Measurements from ENCODE around the gene FIGNL2. TPM values are rescaled to one million over a fixed set of nuclear protein-coding genes. Genes with fewer than 3 reads are reported as not detected.

The FIGNL2 gene
- total and polyA plus RNA-seq, 2 of the 13 experiments (the other 11 are each of a cell fraction or from before 2014, with no cell fraction given), result 0.82 to 1.00 TPM

DNA sequence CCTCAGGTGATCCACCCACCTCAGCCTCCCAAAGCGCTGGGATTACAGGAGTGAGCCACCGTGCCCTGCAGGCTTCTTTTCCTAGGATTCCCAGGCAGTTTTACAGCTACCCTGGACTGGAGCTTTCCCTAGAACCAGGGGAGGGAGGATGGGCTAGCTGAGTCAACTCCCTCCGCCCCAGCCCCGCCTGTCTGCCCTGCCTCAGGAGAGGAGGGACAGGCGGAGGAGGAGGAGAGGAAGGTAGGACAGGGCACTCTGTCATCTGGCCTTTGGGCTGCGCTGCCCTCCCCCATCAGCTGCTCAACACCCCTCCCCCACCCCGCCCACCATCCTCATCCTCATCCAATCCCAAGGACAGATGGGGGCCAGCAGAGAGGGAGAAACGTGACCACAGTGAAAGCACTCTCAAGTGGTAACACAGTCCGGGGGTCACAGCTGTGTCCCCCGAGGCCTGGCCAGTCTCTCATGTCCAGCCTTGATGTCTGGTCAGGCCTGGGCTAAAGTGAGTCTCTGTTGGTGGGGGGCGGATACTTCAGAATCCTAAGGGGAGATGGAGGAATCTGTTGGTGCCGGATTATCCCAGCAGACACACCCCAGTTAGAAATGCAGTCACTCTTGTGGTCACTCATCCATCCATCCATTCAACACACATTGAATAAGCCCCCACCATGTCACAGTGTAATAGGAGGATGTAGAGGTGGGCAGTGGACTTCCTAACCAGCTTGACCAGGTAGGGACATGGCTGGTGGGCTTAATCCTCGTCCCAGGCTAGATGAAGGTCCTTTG lies 12.3 kb downstream of the FIGNL2 start:
- in situ Hi-C loops (cut with HindIII; ENCODE audit: extremely low pct_ligation_motif_present, low pct_unique_long_range_greater_than_20kb), result no loop called here
- Histone ChIP-seq H3K4me3 (replicated peaks in 1 of 3; ENCODE audit: insufficient read depth in 1 of 3, low read depth in 2 of 3, low read length in 3 of 3) (no peak overlapping the region), H3K4me1 (ENCODE audit: insufficient read depth, low read length) (no peaks in the 10 kb centered on the region), H2AFZ (ENCODE audit: low read length) (no peak overlapping the region), H3K9me3 (ENCODE audit: low read length) (no peaks in the 10 kb centered on the region), H3K27me3 (ENCODE audit: control insufficient read depth in 1 of 2, insufficient read depth in 2 of 2, low read length in 2 of 2) (no peaks in the 10 kb centered on the region; a peak in 1 of 5 replicates), H4K20me1 (ENCODE audit: insufficient read depth, low read length) (no peaks in the 10 kb centered on the region), H3K4me2 (ENCODE audit: low read depth, low read length) (no peak overlapping the region), H3K9ac (ENCODE audit: insufficient read depth, low read depth, low read length) (no peak overlapping the region), H3K36me3 (replicated peaks in 1 of 2; ENCODE audit: control insufficient read depth in 1 of 2, insufficient read depth in 2 of 2, low read length in 2 of 2) (no peaks in the 10 kb centered on the region), H3K27ac (ENCODE audit: extremely low read length, insufficient read depth, low read length) (no peak overlapping the region), H3K79me2 (ENCODE audit: insufficient read depth, low read length) (no peaks in the 10 kb centered on the region)
- DNase-seq (ENCODE audit: low spot score), result no peak
- FAIRE-seq, result no peak
- intact Hi-C loops (cut with micrococcal nuclease; ENCODE audit: unreplicated experiment), result no loop called here
- ChIA-PET CTCF (ENCODE audit: low intra/inter-chr PET ratio, low total read pairs) (no interaction called here), POLR2A (no interaction called here)
- BruUV-seq (replicated peaks), result no TSS peak
- TF ChIP-seq ZNF562 (CRISPR knock-in tag; IDR thresholded peaks at IDR 0.05; ENCODE audit: borderline replicate concordance), result no peak
- ATAC-seq, result no peak
- WGBS (ENCODE audit: low lambda C conversion rate), result 58% methylated on average over 5 of the region's 13 CpGs

DNA sequence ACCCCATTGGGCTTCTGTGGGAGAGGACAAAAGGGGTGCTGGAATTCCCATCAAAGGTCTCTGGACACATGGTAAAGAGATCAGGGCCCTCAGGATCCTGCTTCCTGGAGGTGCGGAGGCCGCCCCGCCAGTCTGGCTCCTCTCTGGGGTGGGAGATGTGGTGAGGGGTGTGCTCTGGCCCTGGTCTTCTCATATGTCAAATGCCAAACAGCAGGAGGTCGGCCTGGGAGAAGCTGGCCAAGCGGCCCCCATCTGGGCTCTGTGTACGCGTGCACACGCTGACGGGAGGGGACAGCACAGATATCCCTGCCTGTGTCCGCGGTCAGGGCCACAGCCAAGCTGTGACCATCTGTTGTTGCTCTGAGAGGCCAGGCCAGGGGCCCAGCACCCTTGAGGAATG lies 14.1 kb downstream of the FIGNL2 start:
- ChIA-PET POLR2A (no interaction called here), CTCF (ENCODE audit: low intra/inter-chr PET ratio, low total read pairs) (no interaction called here)
- Histone ChIP-seq H3K4me2 (ENCODE audit: low read depth, low read length) (no peak overlapping the region), H3K79me2 (ENCODE audit: insufficient read depth, low read length) (no peaks in the 10 kb centered on the region), H3K27me3 (ENCODE audit: control insufficient read depth in 1 of 2, insufficient read depth in 2 of 2, low read length in 2 of 2) (no peaks in the 10 kb centered on the region; a peak in 1 of 5 replicates), H3K4me1 (ENCODE audit: insufficient read depth, low read length) (no peaks in the 10 kb centered on the region), H4K20me1 (ENCODE audit: insufficient read depth, low read length) (no peaks in the 10 kb centered on the region), H3K36me3 (replicated peaks in 1 of 2; ENCODE audit: control insufficient read depth in 1 of 2, insufficient read depth in 2 of 2, low read length in 2 of 2) (no peaks in the 10 kb centered on the region), H3K27ac (ENCODE audit: extremely low read length, insufficient read depth, low read length) (no peak overlapping the region), H3K9ac (ENCODE audit: insufficient read depth, low read depth, low read length) (no peak overlapping the region), H2AFZ (ENCODE audit: low read length) (no peak overlapping the region), H3K4me3 (replicated peaks in 1 of 3; ENCODE audit: insufficient read depth in 1 of 3, low read depth in 2 of 3, low read length in 3 of 3) (no peak overlapping the region), H3K9me3 (ENCODE audit: low read length) (no peaks in the 10 kb centered on the region)
- DNase-seq (ENCODE audit: low spot score) (no peak), FAIRE-seq (no peak), ATAC-seq (no peak)
- in situ Hi-C loops (cut with HindIII; ENCODE audit: extremely low pct_ligation_motif_present, low pct_unique_long_range_greater_than_20kb), result no loop called here
- BruUV-seq (replicated peaks), result no TSS peak
- WGBS (ENCODE audit: low lambda C conversion rate), result 78% methylated on average over 3 of the region's 11 CpGs
- intact Hi-C loops (cut with micrococcal nuclease; ENCODE audit: unreplicated experiment), result no loop called here
- TF ChIP-seq ZSCAN20 (CRISPR knock-in tag; IDR thresholded peaks at IDR 0.05; ENCODE audit: borderline replicate concordance) (no peak), ZSCAN25 (CRISPR knock-in tag; IDR thresholded peaks at IDR 0.05) (no peak), SMAD3 (CRISPR knock-in tag; IDR thresholded peaks at IDR 0.05) (no peak), MBD4 (IDR thresholded peaks at IDR 0.05; ENCODE audit: borderline replicate concordance, low read length) (no peak), NFIB (CRISPR knock-in tag; IDR thresholded peaks at IDR 0.05; ENCODE audit: borderline replicate concordance) (no peak), ZNF331 (CRISPR knock-in tag; IDR thresholded peaks at IDR 0.05) (no peak), ZNF354B (CRISPR knock-in tag; IDR thresholded peaks at IDR 0.05) (no peak), ZNF644 (CRISPR knock-in tag; IDR thresholded peaks at IDR 0.05; ENCODE audit: low read depth) (no peak)
- TF ChIP-seq, protein P1, sequence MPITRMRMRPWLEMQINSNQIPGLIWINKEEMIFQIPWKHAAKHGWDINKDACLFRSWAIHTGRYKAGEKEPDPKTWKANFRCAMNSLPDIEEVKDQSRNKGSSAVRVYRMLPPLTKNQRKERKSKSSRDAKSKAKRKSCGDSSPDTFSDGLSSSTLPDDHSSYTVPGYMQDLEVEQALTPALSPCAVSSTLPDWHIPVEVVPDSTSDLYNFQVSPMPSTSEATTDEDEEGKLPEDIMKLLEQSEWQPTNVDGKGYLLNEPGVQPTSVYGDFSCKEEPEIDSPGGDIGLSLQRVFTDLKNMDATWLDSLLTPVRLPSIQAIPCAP (CRISPR knock-in tag; IDR thresholded peaks at IDR 0.05; ENCODE audit: low read depth), result no peak
- TF ChIP-seq, protein P2, sequence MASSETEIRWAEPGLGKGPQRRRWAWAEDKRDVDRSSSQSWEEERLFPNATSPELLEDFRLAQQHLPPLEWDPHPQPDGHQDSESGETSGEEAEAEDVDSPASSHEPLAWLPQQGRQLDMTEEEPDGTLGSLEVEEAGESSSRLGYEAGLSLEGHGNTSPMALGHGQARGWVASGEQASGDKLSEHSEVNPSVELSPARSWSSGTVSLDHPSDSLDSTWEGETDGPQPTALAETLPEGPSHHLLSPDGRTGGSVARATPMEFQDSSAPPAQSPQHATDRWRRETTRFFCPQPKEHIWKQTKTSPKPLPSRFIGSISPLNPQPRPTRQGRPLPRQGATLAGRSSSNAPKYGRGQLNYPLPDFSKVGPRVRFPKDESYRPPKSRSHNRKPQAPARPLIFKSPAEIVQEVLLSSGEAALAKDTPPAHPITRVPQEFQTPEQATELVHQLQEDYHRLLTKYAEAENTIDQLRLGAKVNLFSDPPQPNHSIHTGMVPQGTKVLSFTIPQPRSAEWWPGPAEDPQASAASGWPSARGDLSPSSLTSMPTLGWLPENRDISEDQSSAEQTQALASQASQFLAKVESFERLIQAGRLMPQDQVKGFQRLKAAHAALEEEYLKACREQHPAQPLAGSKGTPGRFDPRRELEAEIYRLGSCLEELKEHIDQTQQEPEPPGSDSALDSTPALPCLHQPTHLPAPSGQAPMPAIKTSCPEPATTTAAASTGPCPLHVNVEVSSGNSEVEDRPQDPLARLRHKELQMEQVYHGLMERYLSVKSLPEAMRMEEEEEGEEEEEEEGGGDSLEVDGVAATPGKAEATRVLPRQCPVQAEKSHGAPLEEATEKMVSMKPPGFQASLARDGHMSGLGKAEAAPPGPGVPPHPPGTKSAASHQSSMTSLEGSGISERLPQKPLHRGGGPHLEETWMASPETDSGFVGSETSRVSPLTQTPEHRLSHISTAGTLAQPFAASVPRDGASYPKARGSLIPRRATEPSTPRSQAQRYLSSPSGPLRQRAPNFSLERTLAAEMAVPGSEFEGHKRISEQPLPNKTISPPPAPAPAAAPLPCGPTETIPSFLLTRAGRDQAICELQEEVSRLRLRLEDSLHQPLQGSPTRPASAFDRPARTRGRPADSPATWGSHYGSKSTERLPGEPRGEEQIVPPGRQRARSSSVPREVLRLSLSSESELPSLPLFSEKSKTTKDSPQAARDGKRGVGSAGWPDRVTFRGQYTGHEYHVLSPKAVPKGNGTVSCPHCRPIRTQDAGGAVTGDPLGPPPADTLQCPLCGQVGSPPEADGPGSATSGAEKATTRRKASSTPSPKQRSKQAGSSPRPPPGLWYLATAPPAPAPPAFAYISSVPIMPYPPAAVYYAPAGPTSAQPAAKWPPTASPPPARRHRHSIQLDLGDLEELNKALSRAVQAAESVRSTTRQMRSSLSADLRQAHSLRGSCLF (CRISPR knock-in tag; IDR thresholded peaks at IDR 0.05; ENCODE audit: borderline replicate concordance), result no peak

Data from HepG2 (cell line).